ENCODE results near the gene SGIP1. TPM values are rescaled to one million over a fixed set of nuclear protein-coding genes. Genes with fewer than 3 reads are reported as not detected.

The SGIP1 gene
- total RNA-seq, 1 donor: 180 TPM

DNA sequence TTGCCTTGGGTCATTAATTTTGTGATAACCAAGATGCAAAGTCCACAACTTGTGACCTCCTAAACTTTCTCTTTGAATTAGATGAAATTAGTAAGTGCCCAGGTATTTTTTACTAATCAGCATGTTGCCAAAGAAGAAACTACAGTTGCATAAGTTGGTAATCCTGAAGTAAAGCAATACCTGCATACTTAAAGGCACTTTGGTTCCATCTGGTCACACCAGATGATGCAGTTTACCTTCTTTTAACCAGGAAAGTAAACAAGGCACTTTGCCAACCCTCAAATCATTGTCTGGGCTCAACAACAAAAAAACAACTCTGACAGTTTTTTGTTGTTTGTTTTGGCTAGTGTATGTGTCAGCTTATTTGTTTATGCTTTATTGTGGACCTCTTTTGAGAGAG, 162.8 kb downstream of the SGIP1 start:
- H3K4me3 ChIP-seq (ENCODE audit: low read depth, low read length): no peak overlapping the region
- no peak for DNase-seq (ENCODE audit: low read depth)
- TF ChIP-seq, protein P1, sequence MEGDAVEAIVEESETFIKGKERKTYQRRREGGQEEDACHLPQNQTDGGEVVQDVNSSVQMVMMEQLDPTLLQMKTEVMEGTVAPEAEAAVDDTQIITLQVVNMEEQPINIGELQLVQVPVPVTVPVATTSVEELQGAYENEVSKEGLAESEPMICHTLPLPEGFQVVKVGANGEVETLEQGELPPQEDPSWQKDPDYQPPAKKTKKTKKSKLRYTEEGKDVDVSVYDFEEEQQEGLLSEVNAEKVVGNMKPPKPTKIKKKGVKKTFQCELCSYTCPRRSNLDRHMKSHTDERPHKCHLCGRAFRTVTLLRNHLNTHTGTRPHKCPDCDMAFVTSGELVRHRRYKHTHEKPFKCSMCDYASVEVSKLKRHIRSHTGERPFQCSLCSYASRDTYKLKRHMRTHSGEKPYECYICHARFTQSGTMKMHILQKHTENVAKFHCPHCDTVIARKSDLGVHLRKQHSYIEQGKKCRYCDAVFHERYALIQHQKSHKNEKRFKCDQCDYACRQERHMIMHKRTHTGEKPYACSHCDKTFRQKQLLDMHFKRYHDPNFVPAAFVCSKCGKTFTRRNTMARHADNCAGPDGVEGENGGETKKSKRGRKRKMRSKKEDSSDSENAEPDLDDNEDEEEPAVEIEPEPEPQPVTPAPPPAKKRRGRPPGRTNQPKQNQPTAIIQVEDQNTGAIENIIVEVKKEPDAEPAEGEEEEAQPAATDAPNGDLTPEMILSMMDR (IDR thresholded peaks at IDR 0.05; ENCODE audit: insufficient read depth, low read depth, low read length): no peak

DNA sequence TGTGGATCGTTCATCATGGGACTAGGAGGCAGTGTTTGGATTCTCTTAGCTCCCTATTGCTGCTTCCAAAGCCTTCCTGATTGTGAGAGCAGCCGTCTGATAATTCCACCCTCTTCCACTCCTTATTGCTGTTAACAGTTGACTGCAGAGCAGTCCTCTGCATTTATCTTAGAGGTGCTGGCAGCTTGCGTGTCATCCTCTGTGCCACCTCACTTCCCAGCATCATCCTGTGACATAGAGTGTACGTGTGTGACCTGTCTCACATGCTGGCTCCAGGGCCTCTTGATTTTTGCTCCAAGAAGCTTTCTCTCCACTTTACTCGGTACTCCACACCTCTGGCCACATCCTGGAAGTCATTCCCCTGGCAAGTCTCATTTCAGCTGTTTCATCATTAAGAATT, 165.3 kb downstream of the SGIP1 start:
- TF ChIP-seq, protein P1 (IDR thresholded peaks at IDR 0.05; ENCODE audit: insufficient read depth, low read depth, low read length): no peak
- no peak overlapping the region for H3K4me3 ChIP-seq (ENCODE audit: low read depth, low read length)
- no peak for DNase-seq (ENCODE audit: low read depth)

DNA sequence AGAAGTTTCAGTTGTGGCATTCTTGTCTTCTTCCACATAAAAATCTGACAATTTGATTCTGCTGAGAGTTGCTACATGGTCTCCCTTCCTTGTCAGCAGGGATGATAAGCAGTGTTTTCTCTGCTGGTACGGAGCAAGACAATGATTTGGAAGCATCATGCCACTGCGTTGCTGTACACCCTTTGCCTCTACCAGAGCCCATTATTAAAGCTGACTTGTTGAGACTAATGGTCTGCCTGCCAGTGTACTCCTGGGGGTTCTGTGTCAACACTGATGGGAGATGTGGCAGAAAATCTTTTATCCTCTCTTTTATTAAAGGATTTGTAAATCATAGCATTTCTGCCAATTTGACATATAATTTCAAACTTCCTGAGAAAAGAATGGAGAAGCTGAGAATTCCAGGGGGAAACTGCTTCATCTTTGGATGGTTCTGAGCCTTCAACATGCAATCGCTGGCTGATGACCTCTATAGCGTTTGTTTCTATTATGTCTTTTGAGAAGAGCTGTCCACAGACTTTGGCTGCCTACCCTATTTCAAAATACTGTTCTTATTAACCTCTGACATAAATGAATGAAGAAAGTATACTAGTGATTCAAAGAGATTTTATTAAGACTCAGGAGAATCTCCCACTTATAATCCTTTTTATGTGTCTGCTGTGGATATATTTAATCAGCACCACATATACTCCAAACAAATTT, 170.4 kb downstream of the SGIP1 start:
- TF ChIP-seq, protein P1 (IDR thresholded peaks at IDR 0.05; ENCODE audit: insufficient read depth, low read depth, low read length): no peak
- H3K4me3 ChIP-seq (ENCODE audit: low read depth, low read length): no peak overlapping the region
- peak; percentile 42 for DNase-seq (ENCODE audit: low read depth)

DNA sequence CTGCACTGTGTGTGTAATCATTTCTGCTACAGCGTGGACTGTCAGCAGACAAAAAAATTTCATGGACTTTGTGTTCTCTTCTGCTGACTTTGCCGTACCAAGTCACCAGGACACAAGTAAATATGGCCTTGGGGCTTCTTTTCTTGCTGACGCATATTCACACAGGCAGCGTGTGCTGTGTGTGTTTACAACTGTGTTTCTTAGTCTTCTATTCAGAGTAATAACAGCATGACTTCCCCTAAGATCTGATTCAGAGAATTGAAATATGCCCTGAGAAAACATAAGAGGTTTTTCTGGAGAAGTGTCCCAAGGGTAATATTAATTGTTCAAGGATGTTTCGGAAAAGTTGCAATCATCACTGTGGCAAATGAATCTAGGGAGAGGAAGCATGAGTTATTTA, 171.2 kb downstream of the SGIP1 start:
- DNase-seq (ENCODE audit: low read depth): peak; percentile 83
- TF ChIP-seq, protein P1 (IDR thresholded peaks at IDR 0.05; ENCODE audit: insufficient read depth, low read depth, low read length): no peak
- H3K4me3 ChIP-seq (ENCODE audit: low read depth, low read length): no peak overlapping the region

DNA sequence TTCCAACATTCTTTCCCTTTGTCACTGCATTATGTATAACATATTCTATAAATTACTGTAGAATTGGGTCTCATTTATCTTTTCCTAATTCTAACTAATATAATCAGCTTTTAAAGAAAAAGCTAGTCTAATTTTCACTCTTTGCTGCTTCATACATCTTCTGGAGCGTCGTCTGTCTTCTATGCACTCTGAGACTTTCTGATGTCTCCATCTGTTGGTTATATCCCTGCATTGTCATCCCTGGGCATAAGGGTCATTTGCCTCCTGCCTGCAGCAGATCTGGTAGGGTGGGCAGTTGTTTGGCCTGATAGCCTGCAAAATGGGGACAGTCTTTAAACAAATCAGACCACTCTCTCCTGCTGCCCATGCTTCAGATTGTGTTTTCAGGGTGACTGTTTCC, 177.5 kb downstream of the SGIP1 start:
- no peak for DNase-seq (ENCODE audit: low read depth)
- TF ChIP-seq, protein P1 (IDR thresholded peaks at IDR 0.05; ENCODE audit: insufficient read depth, low read depth, low read length): peak; percentile 40

DNA sequence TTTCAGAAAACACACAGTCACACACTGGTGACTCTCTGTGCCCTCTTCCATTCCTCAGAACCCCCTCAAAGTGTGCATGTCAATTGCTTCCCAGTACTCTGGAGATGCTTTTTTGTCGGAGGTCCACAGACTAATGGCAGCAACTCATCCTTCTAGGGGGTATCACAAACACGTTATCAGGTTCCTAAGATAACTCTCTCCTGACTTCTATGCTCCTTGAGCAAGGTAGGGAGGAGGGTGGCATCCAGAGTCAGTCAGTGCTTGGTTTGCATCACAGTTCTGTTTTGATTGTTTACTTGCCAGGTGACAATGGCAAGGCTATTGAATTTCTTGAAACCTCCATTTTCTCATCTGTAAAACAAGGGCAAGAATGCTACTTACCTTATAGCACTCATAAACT, 178.9 kb downstream of the SGIP1 start:
- TF ChIP-seq, protein P1 (IDR thresholded peaks at IDR 0.05; ENCODE audit: insufficient read depth, low read depth, low read length): no peak
- DNase-seq (ENCODE audit: low read depth): no peak
- H3K4me3 ChIP-seq (ENCODE audit: low read depth, low read length): no peak overlapping the region

More for the DNA sequence above, 177.5 kb downstream of the SGIP1 start:
- no peak overlapping the region for H3K4me3 ChIP-seq (ENCODE audit: low read depth, low read length)

DNA sequence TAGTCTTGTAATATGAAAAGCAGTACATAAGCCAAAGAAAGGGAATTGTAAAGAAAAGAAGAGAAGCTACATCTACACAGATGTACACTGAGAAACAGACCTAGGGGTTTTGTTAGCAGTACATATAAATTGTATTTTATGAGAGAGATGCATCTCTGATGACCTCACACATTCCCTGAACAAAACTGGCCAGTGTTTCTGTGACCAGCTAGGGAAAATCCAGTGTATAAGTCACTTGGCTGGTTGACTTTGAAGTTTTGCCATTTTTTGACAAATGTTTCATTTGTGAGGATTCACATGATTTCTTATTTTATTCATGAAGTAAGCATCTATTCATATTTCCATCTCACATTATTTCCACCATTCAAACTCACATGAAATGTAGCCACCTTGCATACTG, 190.0 kb downstream of the SGIP1 start:
- H3K4me3 ChIP-seq (ENCODE audit: low read depth, low read length): no peak overlapping the region
- no peak for DNase-seq (ENCODE audit: low read depth)
- TF ChIP-seq, protein P1 (IDR thresholded peaks at IDR 0.05; ENCODE audit: insufficient read depth, low read depth, low read length): no peak
